Stimulated activated CD8-positive, alpha-beta memory T cell treated with anti-CD3 and anti-CD28 coated beads, Interleukin-4, amount 100 ng/mL, for 1 hour (primary cell): ENCODE data around the gene NCOA1.
"Not testable (repeated sequence)": the region's sequence is repeated elsewhere in the genome, so short reads cannot be mapped to it uniquely, and the experiment has no call there.

Experiments used
- DNase-seq, 2 donors: peaks; one replicate each; pipeline ENCODE4 v3.0.0-alpha.2; 2020; ENCODE audit warnings: low read depth in 2 of 2, low spot score in 1 of 2

Gene NCOA1

GRCh38 chr2:24533574-24533973 lies 42.5 kb downstream of the NCOA1 start:
- not testable (repeated sequence) for DNase-seq

GRCh38 chr2:24538720-24539119 lies 47.7 kb downstream of the NCOA1 start:
- DNase-seq = no peak

- DNase-seq = no peak
Observed at GRCh38 chr2:24539258-24539657, 48.2 kb downstream of the NCOA1 start.

GRCh38 chr2:24540011-24540477 lies 49.0 kb downstream of the NCOA1 start:
- DNase-seq = no peak

GRCh38 chr2:24541621-24542020 lies 50.6 kb downstream of the NCOA1 start:
- DNase-seq = no peak

- DNase-seq = no peak
Observed at GRCh38 chr2:24542269-24542872, 51.3 kb downstream of the NCOA1 start.

GRCh38 chr2:24543252-24543651 lies 52.2 kb downstream of the NCOA1 start:
- DNase-seq = no peak

- DNase-seq = no peak
Observed at GRCh38 chr2:24544456-24545115, 53.5 kb downstream of the NCOA1 start.

- no peak for DNase-seq
Observed at GRCh38 chr2:24546669-24547068, 55.6 kb downstream of the NCOA1 start.

- no peak for DNase-seq
Observed at GRCh38 chr2:24548058-24548457, 57.0 kb downstream of the NCOA1 start.

GRCh38 chr2:24550301-24550700 lies 59.2 kb downstream of the NCOA1 start:
- DNase-seq = not testable (repeated sequence)

- DNase-seq = no peak
Observed at GRCh38 chr2:24551016-24551415, 60.0 kb downstream of the NCOA1 start.

- DNase-seq = no peak
Observed at GRCh38 chr2:24552836-24553235, 61.8 kb downstream of the NCOA1 start.

- DNase-seq = no peak
Observed at GRCh38 chr2:24558781-24559472, 67.9 kb downstream of the NCOA1 start.

- no peak for DNase-seq
Observed at GRCh38 chr2:24559473-24560113, 68.5 kb downstream of the NCOA1 start.

GRCh38 chr2:24565537-24565936 lies 74.5 kb downstream of the NCOA1 start:
- DNase-seq = no peak

- DNase-seq = no peak
Observed at GRCh38 chr2:24566209-24566608, 75.2 kb downstream of the NCOA1 start.

GRCh38 chr2:24566630-24567029 lies 75.6 kb downstream of the NCOA1 start:
- DNase-seq = no peak

GRCh38 chr2:24568551-24568950 lies 77.5 kb downstream of the NCOA1 start:
- no peak for DNase-seq

GRCh38 chr2:24569565-24569964 lies 78.5 kb downstream of the NCOA1 start:
- DNase-seq = not testable (repeated sequence)

GRCh38 chr2:24570225-24570624 lies 79.2 kb downstream of the NCOA1 start:
- no peak for DNase-seq
